IMR-90 (cell line): ENCODE measurements around the gene CLASP1. TPM values are rescaled to one million over a fixed set of nuclear protein-coding genes. Genes with fewer than 3 reads are reported as not detected.

ENCODE experiments used
- ATAC-seq: fragments of 200-7000 bp; cut with Tn5 transposase; 2 replicates; pipeline ENCODE4 v1.9.1; 2020; ENCODE audit warnings: low read depth, mild to moderate bottlenecking, moderate library complexity
- BruUV-seq: library from RNA; stranded (reverse); fragments of 400-500 nt; replicated peaks from 2 replicates; lab custom pipeline; 2021; lab: Mats Ljungman, UMichigan
- CTCF ChIA-PET: fragments of 300-600 bp; formaldehyde crosslinking; extraction: SDS; loops from one replicate; lab custom pipeline; 2021; ENCODE audit warnings: antibody characterized with exemption; lab: Yijun Ruan, JAX
- POLR2A ChIA-PET: fragments of 300-600 bp; sonication (Branson Sonifier 250); formaldehyde crosslinking; loops from one replicate; lab custom pipeline; 2022; ENCODE audit warnings: antibody characterized with exemption; ENCODE audit not compliant: unreplicated experiment; lab: Charles Lee
- DNase-seq: peaks from one replicate; pipeline ENCODE4 v3.0.0; 2013
- H2AFZ ChIP-seq: replicated peaks from 2 replicates; pipeline ENCODE3; 2013; ENCODE audit warnings: low read length, mild to moderate bottlenecking; ENCODE audit not compliant: poor library complexity
- H2AK5ac ChIP-seq: 2 replicates; pipeline ENCODE4 v1.6.1; 2013; ENCODE audit warnings: low read depth, low read length, inconsistent platforms
- H2AK9ac ChIP-seq: replicated peaks from 2 replicates; pipeline ENCODE3; 2013; ENCODE audit warnings: mild to moderate bottlenecking, low read depth, low read length, moderate library complexity; ENCODE audit not compliant: poor library complexity
- H2BK120ac ChIP-seq: 2 replicates; pipeline ENCODE4 v1.6.1; 2013; ENCODE audit warnings: low read depth, low read length, inconsistent platforms
- H2BK15ac ChIP-seq: 3 replicates; pipeline ENCODE4 v1.6.1; 2013; ENCODE audit warnings: low read depth, low read length, inconsistent platforms
- H2BK20ac ChIP-seq: 2 replicates; pipeline ENCODE4 v1.6.1; 2013; ENCODE audit warnings: low read depth, mild to moderate bottlenecking, inconsistent platforms, low read length, moderate library complexity
- H2BK5ac ChIP-seq: 2 replicates; pipeline ENCODE4 v1.6.1; 2013; ENCODE audit warnings: mild to moderate bottlenecking, low read depth, low read length, inconsistent platforms; ENCODE audit not compliant: poor library complexity, severe bottlenecking
- H3K14ac ChIP-seq: replicated peaks from 2 replicates; pipeline ENCODE4 v1.6.1; 2013; ENCODE audit warnings: low read depth, low read length, inconsistent platforms
- H3K18ac ChIP-seq: 2 replicates; pipeline ENCODE4 v1.6.1; 2013; ENCODE audit warnings: low read depth, low read length, control low read depth
- H3K23ac ChIP-seq: 2 replicates; pipeline ENCODE4 v1.6.1; 2013; ENCODE audit warnings: low read depth, low read length, inconsistent platforms
- H3K27ac ChIP-seq: 2 replicates; pipeline ENCODE4 v1.5.1; 2013; ENCODE audit warnings: mild to moderate bottlenecking, control low read depth, low read length; ENCODE audit not compliant: insufficient read depth
- H3K27me3 ChIP-seq: 2 replicates; pipeline ENCODE4 v1.6.1; 2013; ENCODE audit warnings: low read length; ENCODE audit not compliant: control insufficient read depth, insufficient read depth
- H3K36me3 ChIP-seq: 2 replicates; pipeline ENCODE4 v1.6.1; 2013; ENCODE audit warnings: low read length, mixed read lengths; ENCODE audit not compliant: control insufficient read depth, insufficient read depth
- H3K4ac ChIP-seq: 2 replicates; pipeline ENCODE4 v1.6.1; 2013; ENCODE audit warnings: low read depth, low read length, inconsistent platforms
- H3K4me1 ChIP-seq: 2 replicates; pipeline ENCODE4 v1.6.1; 2013; ENCODE audit warnings: low read length, mixed read lengths; ENCODE audit not compliant: control insufficient read depth, insufficient read depth
- H3K4me2 ChIP-seq: 2 replicates; pipeline ENCODE4 v1.6.1; 2013; ENCODE audit warnings: low read depth, mild to moderate bottlenecking, control low read depth, low read length, moderate library complexity
- H3K4me3 ChIP-seq: 2 replicates; pipeline ENCODE4 v1.5.1; 2013; ENCODE audit warnings: low read depth, mild to moderate bottlenecking, control low read depth, low read length, moderate library complexity; ENCODE audit not compliant: insufficient read depth
- H3K56ac ChIP-seq: 2 replicates; pipeline ENCODE4 v1.6.1; 2013; ENCODE audit warnings: low read length, inconsistent platforms; ENCODE audit not compliant: insufficient read depth; ENCODE audit errors: extremely low read depth
- H3K79me1 ChIP-seq, 2 experiments: 2 replicates each; pipeline ENCODE4 v1.6.1; 2013; ENCODE audit warnings: low read length in 2 of 2, inconsistent platforms in 1 of 2, low read depth in 1 of 2
- H3K9ac ChIP-seq: 2 replicates; pipeline ENCODE4 v1.6.1; 2013; ENCODE audit warnings: low read depth, low read length, control low read depth
- H3K9me1 ChIP-seq: 2 replicates; pipeline ENCODE4 v1.6.1; 2013; ENCODE audit warnings: low read length, inconsistent platforms; ENCODE audit not compliant: insufficient read depth
- H3K9me3 ChIP-seq: 2 replicates; pipeline ENCODE4 v1.6.1; 2013; ENCODE audit warnings: low read length; ENCODE audit not compliant: control insufficient read depth, insufficient read depth
- H4K20me1 ChIP-seq: 2 replicates; pipeline ENCODE4 v1.6.1; 2013; ENCODE audit warnings: low read length, inconsistent platforms; ENCODE audit not compliant: insufficient read depth
- H4K5ac ChIP-seq: 2 replicates; pipeline ENCODE4 v1.6.1; 2013; ENCODE audit warnings: mild to moderate bottlenecking, low read depth, low read length, control low read depth
- H4K8ac ChIP-seq, 2 experiments: 2 replicates each; pipeline ENCODE4 v1.6.1; 2013; ENCODE audit warnings: low read depth in 2 of 2, low read length in 2 of 2, control low read depth in 1 of 2, inconsistent platforms in 1 of 2
- H4K91ac ChIP-seq: 2 replicates; pipeline ENCODE4 v1.6.1; 2013; ENCODE audit warnings: low read depth, low read length, inconsistent platforms; ENCODE audit not compliant: insufficient read depth
- BHLHE40 ChIP-seq: fragments of 150-350 bp; IDR thresholded peaks from 2 replicates; pipeline ENCODE4 v1.6.1; 2016; ENCODE audit warnings: mild to moderate bottlenecking, low read depth, low read length
- CEBPB ChIP-seq: IDR thresholded peaks from 2 replicates; pipeline ENCODE4 v1.6.1; 2012; ENCODE audit warnings: low read depth, low read length, improper control_type of control experiment
- CHD1 ChIP-seq: IDR thresholded peaks from 2 replicates; pipeline ENCODE4 v1.6.1; 2012; ENCODE audit warnings: low read depth, low read length, improper control_type of control experiment
- FOS ChIP-seq: fragments of 150-350 bp; IDR thresholded peaks from 2 replicates; pipeline ENCODE4 v1.6.1; 2016; ENCODE audit warnings: low read depth, low read length
- MAFK ChIP-seq: IDR thresholded peaks from 2 replicates; pipeline ENCODE4 v1.6.1; 2012; ENCODE audit warnings: low read depth, low read length, improper control_type of control experiment
- MAZ ChIP-seq: IDR thresholded peaks from 2 replicates; pipeline ENCODE4 v1.6.1; 2012; ENCODE audit warnings: low read depth, mild to moderate bottlenecking, low read length, improper control_type of control experiment, moderate library complexity, borderline replicate concordance
- MXI1 ChIP-seq: IDR thresholded peaks from 2 replicates; pipeline ENCODE4 v1.6.1; 2012; ENCODE audit warnings: low read depth, mild to moderate bottlenecking, low read length, moderate library complexity, borderline replicate concordance
- NFE2L2 ChIP-seq: fragments of 150-350 bp; IDR thresholded peaks from 2 replicates; pipeline ENCODE4 v1.6.1; 2016; ENCODE audit warnings: low read depth, mild to moderate bottlenecking, low read length
- POLR2A ChIP-seq: IDR thresholded peaks from 2 replicates; pipeline ENCODE4 v1.6.1; 2012; ENCODE audit warnings: mild to moderate bottlenecking, low read depth, low read length
- RAD21 ChIP-seq: IDR thresholded peaks from 2 replicates; pipeline ENCODE4 v1.6.1; 2012; ENCODE audit warnings: low read length, improper control_type of control experiment
- RCOR1 ChIP-seq: IDR thresholded peaks from 2 replicates; pipeline ENCODE4 v1.6.1; 2012; ENCODE audit warnings: mild to moderate bottlenecking, low read length, improper control_type of control experiment; ENCODE audit not compliant: insufficient replicate concordance
- RFX5 ChIP-seq: IDR thresholded peaks from 2 replicates; pipeline ENCODE4 v1.8.0; 2012; ENCODE audit warnings: low read depth, mild to moderate bottlenecking, low read length, moderate library complexity
- SMC3 ChIP-seq: fragments of 150-350 bp; IDR thresholded peaks from 2 replicates; pipeline ENCODE4 v1.6.1; 2016; ENCODE audit warnings: low read depth, mild to moderate bottlenecking, antibody characterized with exemption, low read length, moderate library complexity
- WGBS, 2 experiments: methylation state at CpG; one replicate each; pipeline versions ENCODE4 v1.1.5 to v1.1.7; 2013; ENCODE audit warnings: missing lambda C conversion rate in 2 of 2; ENCODE audit not compliant: insufficient read length in 1 of 2; ENCODE audit errors: extremely low coverage in 2 of 2; 5-methylcytosine and 5-hydroxymethylcytosine counted together
- dilution Hi-C: fragments of 300-500 bp; cut with HindIII; formaldehyde crosslinking; loops from one replicate; pipeline ENCODE4 v1.14.3; 2018; ENCODE audit warnings: low sequenced_read_pairs; ENCODE audit not compliant: unreplicated experiment
- in situ Hi-C: fragments of 300-500 bp; cut with MboI; formaldehyde crosslinking; loops from 3 replicates; pipeline ENCODE4 v1.14.3; 2019; ENCODE audit warnings: low sequenced_read_pairs, inconsistent platforms, mixed read lengths
- intact Hi-C: fragments of 100-400 bp; cut with micrococcal nuclease; formaldehyde crosslinking; loops from 2 replicates; pipeline ENCODE4 v1.10.0; 2022
- polyA plus RNA-seq, 3 experiments: library from polyadenylated mRNA; depleted of rRNA; stranded (reverse); fragments of >200 nt; gene quantifications; 2 replicates each; pipeline ENCODE4 v1.2.3, GENCODE V29; 2012; ENCODE audit warnings: low replicate concordance in 1 of 3
- total RNA-seq: library from RNA; depleted of rRNA; stranded (reverse); fragments of >200 nt; gene quantifications from 2 replicates; pipeline ENCODE4 v1.2.3, GENCODE V29; 2012
- TF ChIP-seq, protein P1 (sequence below): conservative IDR thresholded peaks from 2 replicates; pipeline ENCODE4 v1.5.1; 2012; ENCODE audit warnings: mild to moderate bottlenecking, low read depth, low read length, improper control_type of control experiment
- TF ChIP-seq, protein P2 (sequence below): fragments of 150-350 bp; IDR thresholded peaks from 2 replicates; pipeline ENCODE4 v1.6.1; 2017; ENCODE audit warnings: mild to moderate bottlenecking, antibody characterized with exemption, low read length, low read depth
- TF ChIP-seq, protein P3 (sequence below): fragments of 150-350 bp; IDR thresholded peaks from 2 replicates; pipeline ENCODE4 v1.6.1; 2016; ENCODE audit warnings: low read depth, mild to moderate bottlenecking, low read length, moderate library complexity, borderline replicate concordance

CLASP1 gene
- total and polyA plus RNA-seq, 2 of the 4 experiments (the other 2 are of a cell fraction): 12.3 to 33.7 TPM

DNA sequence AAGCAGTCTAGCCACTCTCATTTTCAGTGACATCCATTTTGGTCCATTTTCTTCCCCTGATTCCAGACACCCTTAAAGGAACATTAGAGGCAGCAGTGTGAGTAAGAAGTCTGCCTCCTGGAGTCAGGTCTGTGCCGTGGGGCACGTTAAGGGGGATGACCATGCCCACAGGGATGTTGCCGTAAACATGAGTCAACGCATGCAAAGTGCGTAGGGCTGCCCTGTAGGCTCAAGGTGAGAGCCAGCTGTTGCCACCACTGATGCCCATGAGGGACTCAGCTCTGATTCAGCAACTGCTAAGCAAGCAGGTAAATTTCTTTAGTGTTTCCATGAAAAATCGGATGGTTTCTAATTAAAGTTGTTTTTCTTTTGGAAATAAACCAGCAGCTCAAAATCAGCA, 302.9 kb downstream of the CLASP1 start:
- no peak overlapping the region for H2AK9ac ChIP-seq
- no peak overlapping the region for H2BK15ac ChIP-seq
- WGBS, 2 experiments: 93% methylated on average over 5 of the region's 6 CpGs; no CpG with 5 or more reads in 1 of the 2 experiments
- DNase-seq (no peak), ATAC-seq (no peak)
- H2AK5ac ChIP-seq: no peak overlapping the region
- no TSS peak for BruUV-seq
- no peak overlapping the region for H4K5ac ChIP-seq
- in situ Hi-C loops (no loop called here), dilution Hi-C loops (no loop called here), intact Hi-C loops (no loop called here)
- POLR2A ChIA-PET: no interaction called here
- TF ChIP-seq SMC3 (no peak), CEBPB (no peak), RFX5 (no peak), NFE2L2 (no peak), CHD1 (no peak), FOS (no peak), MXI1 (no peak), BHLHE40 (no peak), POLR2A (no peak), RCOR1 (no peak), MAFK (no peak), RAD21 (no peak), MAZ (no peak)
- TF ChIP-seq, protein P1, sequence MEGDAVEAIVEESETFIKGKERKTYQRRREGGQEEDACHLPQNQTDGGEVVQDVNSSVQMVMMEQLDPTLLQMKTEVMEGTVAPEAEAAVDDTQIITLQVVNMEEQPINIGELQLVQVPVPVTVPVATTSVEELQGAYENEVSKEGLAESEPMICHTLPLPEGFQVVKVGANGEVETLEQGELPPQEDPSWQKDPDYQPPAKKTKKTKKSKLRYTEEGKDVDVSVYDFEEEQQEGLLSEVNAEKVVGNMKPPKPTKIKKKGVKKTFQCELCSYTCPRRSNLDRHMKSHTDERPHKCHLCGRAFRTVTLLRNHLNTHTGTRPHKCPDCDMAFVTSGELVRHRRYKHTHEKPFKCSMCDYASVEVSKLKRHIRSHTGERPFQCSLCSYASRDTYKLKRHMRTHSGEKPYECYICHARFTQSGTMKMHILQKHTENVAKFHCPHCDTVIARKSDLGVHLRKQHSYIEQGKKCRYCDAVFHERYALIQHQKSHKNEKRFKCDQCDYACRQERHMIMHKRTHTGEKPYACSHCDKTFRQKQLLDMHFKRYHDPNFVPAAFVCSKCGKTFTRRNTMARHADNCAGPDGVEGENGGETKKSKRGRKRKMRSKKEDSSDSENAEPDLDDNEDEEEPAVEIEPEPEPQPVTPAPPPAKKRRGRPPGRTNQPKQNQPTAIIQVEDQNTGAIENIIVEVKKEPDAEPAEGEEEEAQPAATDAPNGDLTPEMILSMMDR: no peak
- TF ChIP-seq, protein P2, sequence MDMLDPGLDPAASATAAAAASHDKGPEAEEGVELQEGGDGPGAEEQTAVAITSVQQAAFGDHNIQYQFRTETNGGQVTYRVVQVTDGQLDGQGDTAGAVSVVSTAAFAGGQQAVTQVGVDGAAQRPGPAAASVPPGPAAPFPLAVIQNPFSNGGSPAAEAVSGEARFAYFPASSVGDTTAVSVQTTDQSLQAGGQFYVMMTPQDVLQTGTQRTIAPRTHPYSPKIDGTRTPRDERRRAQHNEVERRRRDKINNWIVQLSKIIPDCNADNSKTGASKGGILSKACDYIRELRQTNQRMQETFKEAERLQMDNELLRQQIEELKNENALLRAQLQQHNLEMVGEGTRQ: no peak
- TF ChIP-seq, protein P3, sequence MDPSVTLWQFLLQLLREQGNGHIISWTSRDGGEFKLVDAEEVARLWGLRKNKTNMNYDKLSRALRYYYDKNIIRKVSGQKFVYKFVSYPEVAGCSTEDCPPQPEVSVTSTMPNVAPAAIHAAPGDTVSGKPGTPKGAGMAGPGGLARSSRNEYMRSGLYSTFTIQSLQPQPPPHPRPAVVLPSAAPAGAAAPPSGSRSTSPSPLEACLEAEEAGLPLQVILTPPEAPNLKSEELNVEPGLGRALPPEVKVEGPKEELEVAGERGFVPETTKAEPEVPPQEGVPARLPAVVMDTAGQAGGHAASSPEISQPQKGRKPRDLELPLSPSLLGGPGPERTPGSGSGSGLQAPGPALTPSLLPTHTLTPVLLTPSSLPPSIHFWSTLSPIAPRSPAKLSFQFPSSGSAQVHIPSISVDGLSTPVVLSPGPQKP: no peak
- CTCF ChIA-PET: no interaction called here
- H3K79me1 ChIP-seq: peaks cover 0 to 6% of the 10 kb centered on the region in 2 experiments; a peak in 1 of 4 replicates
- no peak overlapping the region for H4K91ac ChIP-seq
- no peak overlapping the region for H3K56ac ChIP-seq
- H3K27ac ChIP-seq: no peak overlapping the region
- no peak overlapping the region for H3K18ac ChIP-seq
- no peaks in the 10 kb centered on the region for H3K4me1 ChIP-seq
- H4K8ac ChIP-seq: no peak overlapping the region
- no peak overlapping the region for H2AFZ ChIP-seq
- H3K9ac ChIP-seq: no peak overlapping the region
- peaks cover 59% of the 10 kb centered on the region for H3K36me3 ChIP-seq
- peaks cover 9% of the 10 kb centered on the region; the same call in 1 of the 2 replicates for H3K9me1 ChIP-seq
- no peak overlapping the region for H3K23ac ChIP-seq
- no peaks in the 10 kb centered on the region for H3K27me3 ChIP-seq
- H2BK120ac ChIP-seq: no peak overlapping the region
- H3K9me3 ChIP-seq: no peaks in the 10 kb centered on the region
- no peak overlapping the region for H3K4me2 ChIP-seq
- H3K14ac ChIP-seq: no peak overlapping the region
- no peak overlapping the region for H2BK20ac ChIP-seq
- H4K20me1 ChIP-seq: no peaks in the 10 kb centered on the region
- no peak overlapping the region for H3K4ac ChIP-seq
- H2BK5ac ChIP-seq: no peak overlapping the region
- H3K4me3 ChIP-seq: no peak overlapping the region
